ENCODE data around the gene CCR5.

DNA sequence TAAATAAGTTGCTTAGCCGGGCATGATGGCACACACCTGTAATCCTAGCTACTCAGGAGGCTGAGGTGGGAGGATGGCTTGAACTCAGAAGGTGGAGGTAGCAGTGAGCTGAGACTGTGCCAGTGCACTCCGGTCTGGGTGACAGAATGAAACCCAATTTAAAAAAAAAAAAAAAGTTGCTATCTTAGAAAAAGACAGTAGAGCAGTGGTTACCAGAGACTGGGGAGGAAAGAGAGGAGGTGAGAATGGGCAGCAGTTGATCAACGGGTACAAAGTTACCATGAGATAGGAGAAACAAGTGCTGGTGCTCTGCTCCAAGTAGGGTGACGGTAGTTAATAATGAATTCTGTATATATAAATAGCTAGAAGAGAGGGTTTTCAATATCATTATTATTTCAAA, 17.7 kb upstream of the CCR5 start:
- TF ChIP-seq, protein P1, sequence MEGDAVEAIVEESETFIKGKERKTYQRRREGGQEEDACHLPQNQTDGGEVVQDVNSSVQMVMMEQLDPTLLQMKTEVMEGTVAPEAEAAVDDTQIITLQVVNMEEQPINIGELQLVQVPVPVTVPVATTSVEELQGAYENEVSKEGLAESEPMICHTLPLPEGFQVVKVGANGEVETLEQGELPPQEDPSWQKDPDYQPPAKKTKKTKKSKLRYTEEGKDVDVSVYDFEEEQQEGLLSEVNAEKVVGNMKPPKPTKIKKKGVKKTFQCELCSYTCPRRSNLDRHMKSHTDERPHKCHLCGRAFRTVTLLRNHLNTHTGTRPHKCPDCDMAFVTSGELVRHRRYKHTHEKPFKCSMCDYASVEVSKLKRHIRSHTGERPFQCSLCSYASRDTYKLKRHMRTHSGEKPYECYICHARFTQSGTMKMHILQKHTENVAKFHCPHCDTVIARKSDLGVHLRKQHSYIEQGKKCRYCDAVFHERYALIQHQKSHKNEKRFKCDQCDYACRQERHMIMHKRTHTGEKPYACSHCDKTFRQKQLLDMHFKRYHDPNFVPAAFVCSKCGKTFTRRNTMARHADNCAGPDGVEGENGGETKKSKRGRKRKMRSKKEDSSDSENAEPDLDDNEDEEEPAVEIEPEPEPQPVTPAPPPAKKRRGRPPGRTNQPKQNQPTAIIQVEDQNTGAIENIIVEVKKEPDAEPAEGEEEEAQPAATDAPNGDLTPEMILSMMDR (IDR thresholded peaks at IDR 0.05; ENCODE audit: low read length) = no peak
- TF ChIP-seq EZH2 (optimal IDR thresholded peaks at IDR 0.05; ENCODE audit: low read depth, low read length) = no peak
- TF ChIP-seq EZH2phosphoT487 (IDR thresholded peaks at IDR 0.05; ENCODE audit: low read length) = no peak

All from MM.1S (cell line).